Adrenal gland (tissue), 12 donors: ENCODE measurements around the gene TNFRSF11A. TPM values are rescaled to one million over a fixed set of nuclear protein-coding genes. Genes with fewer than 3 reads are reported as not detected.

ENCODE experiments used
- DNase-seq, 7 donors: peaks; one replicate each; pipeline ENCODE4 v3.0.0-alpha.2; 2019 to 2020
- H3K27ac ChIP-seq, 5 donors: fragments of 200-600 bp; sonication (generic) in 4 of 5; 1 replicate in 3 of 5; 2 replicates in 2 of 5; pipeline versions ENCODE4 v1.5.1 to v1.8.0; 2016 to 2020; ENCODE audit warnings: mild to moderate bottlenecking in 1 of 5
- H3K27me3 ChIP-seq: fragments of 200-600 bp; 2 replicates; pipeline ENCODE4 v1.8.0; 2021
- H3K36me3 ChIP-seq, 2 donors: fragments of 200-600 bp; replicated peaks in 1 of 2; 1 replicate in 1 of 2; 2 replicates in 1 of 2; pipeline versions ENCODE4 v1.5.1 to v1.8.0; 2018 to 2022
- H3K4me1 ChIP-seq, 2 donors: fragments of 200-600 bp; replicated peaks in 1 of 2; 1 replicate in 1 of 2; 2 replicates in 1 of 2; pipeline versions ENCODE4 v1.5.1 to v1.8.0; 2018 to 2021
- H3K4me3 ChIP-seq, 4 donors: fragments of 200-600 bp; sonication (generic) in 3 of 4; one replicate each; pipeline ENCODE4 v1.5.1; 2016 to 2018
- H3K9me3 ChIP-seq, 3 donors: fragments of 200-600 bp; sonication (generic) in 1 of 3; replicated peaks in 1 of 3; 1 replicate in 2 of 3; 2 replicates in 1 of 3; pipeline versions ENCODE4 v1.5.1 to v1.8.0; 2016 to 2021
- POLR2A ChIP-seq, 2 donors: fragments of 450-650 bp; IDR thresholded peaks; one replicate each; pipeline ENCODE4 v1.6.1; 2017; ENCODE audit warnings: antibody characterized with exemption in 2 of 2, mild to moderate bottlenecking in 2 of 2, moderate library complexity in 1 of 2
- WGBS, 4 donors: extraction: QIAGEN DNeasy Blood & Tissue Kit in 2 of 4; methylation state at CpG; one replicate each; pipeline versions ENCODE4 v1.1.5 to v1.1.7; 2013 to 2017; 5-methylcytosine and 5-hydroxymethylcytosine counted together
- intact Hi-C, 2 donors: fragments of 100-400 bp; cut with DNase I; formaldehyde crosslinking; loops; one replicate each; pipeline versions ENCODE4 v1.14.1 to v1.15.0; 2022 to 2023
- polyA plus RNA-seq, 3 donors: library from polyadenylated mRNA; stranded (reverse); fragments of 200-250 nt in 2 of 3; fragments of 350-450 nt in 1 of 3; fragmentation: Illumina TruSeq in 1 of 3; extraction: RNeasy Lipid Tissue Mini Kit (QIAGEN cat#74804) in 1 of 3; gene quantifications; one replicate each; pipeline ENCODE4 v1.2.3, GENCODE V29; 2013 to 2014
- total RNA-seq, 9 donors: library from RNA; depleted of rRNA in 4 of 9; stranded (reverse); fragments of >200 nt in 4 of 9; fragments of 120-200 nt in 1 of 9; fragmentation: NEBNext Ultra II Directional in 1 of 9; extraction: Animal tissue kit (Norgen Biotek cat#: 25700) in 1 of 9; gene quantifications; one replicate each; pipeline versions ENCODE4 v1.1.0 to v1.2.4, GENCODE V29; 2013 to 2023
- TF ChIP-seq, protein P1 (sequence below), 6 experiments: fragments of 450-650 bp in 4 of 6; fragments of 200-600 bp in 2 of 6; sonication (generic) in 1 of 6; IDR thresholded peaks; 1 replicate in 5 of 6; 2 replicates in 1 of 6; pipeline versions ENCODE4 v1.5.1 to v1.8.0; 2016 to 2021; ENCODE audit warnings: antibody characterized with exemption in 6 of 6, mild to moderate bottlenecking in 2 of 6, moderate library complexity in 1 of 6
- donor health status: healthy with polysubstance abuse.
- donor health status: Bipolar disorder and iron deficiency.
- donor health status: DM: yes; HTN: yes; CAD: no.
- donor health status: DM: no; HTN: no; CAD: no.
- donor health status: DM: no; HTN: no; CAD: no.
- donor health status: DM: yes; HTN: yes; CAD: no.

Gene TNFRSF11A
- total and polyA plus RNA-seq, 12 donors = 0.61 to 15.7 (median 4.2) TPM

DNA sequence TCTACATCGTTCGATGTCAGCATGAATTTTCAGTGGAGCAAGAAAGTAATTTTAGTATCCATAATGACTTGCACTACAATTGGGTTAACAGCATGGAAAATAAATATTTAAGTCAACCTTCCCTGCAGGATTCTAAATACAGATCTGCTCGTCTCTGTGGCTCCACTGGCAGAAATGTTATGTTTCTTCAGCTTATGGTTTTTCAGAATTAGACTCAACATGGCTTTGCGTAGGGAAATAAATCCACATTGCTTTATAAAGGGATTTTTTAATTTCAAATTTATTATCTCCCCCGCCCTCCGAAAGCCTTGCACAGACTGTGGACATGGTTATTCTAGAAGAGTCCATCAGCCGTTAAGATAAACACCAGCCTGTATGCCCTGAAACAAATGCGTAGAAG, 18.2 kb downstream of the TNFRSF11A start:
- Histone ChIP-seq H3K27ac (no peak overlapping the region), H3K9me3 (no peaks in the 10 kb centered on the region), H3K36me3 (no peaks in the 10 kb centered on the region), H3K4me3 (no peak overlapping the region), H3K4me1 (no peaks in the 10 kb centered on the region), H3K27me3 (no peaks in the 10 kb centered on the region)
- TF ChIP-seq POLR2A (IDR thresholded peaks at IDR 0.05) = no peak
- TF ChIP-seq, protein P1, sequence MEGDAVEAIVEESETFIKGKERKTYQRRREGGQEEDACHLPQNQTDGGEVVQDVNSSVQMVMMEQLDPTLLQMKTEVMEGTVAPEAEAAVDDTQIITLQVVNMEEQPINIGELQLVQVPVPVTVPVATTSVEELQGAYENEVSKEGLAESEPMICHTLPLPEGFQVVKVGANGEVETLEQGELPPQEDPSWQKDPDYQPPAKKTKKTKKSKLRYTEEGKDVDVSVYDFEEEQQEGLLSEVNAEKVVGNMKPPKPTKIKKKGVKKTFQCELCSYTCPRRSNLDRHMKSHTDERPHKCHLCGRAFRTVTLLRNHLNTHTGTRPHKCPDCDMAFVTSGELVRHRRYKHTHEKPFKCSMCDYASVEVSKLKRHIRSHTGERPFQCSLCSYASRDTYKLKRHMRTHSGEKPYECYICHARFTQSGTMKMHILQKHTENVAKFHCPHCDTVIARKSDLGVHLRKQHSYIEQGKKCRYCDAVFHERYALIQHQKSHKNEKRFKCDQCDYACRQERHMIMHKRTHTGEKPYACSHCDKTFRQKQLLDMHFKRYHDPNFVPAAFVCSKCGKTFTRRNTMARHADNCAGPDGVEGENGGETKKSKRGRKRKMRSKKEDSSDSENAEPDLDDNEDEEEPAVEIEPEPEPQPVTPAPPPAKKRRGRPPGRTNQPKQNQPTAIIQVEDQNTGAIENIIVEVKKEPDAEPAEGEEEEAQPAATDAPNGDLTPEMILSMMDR (IDR thresholded peaks at IDR 0.05) = no peak
- intact Hi-C loops = no loop called here
- WGBS, 4 donors = 91 to 94% (median 93%) methylated on average over 8 of the region's 8 CpGs
- no peak for DNase-seq

DNA sequence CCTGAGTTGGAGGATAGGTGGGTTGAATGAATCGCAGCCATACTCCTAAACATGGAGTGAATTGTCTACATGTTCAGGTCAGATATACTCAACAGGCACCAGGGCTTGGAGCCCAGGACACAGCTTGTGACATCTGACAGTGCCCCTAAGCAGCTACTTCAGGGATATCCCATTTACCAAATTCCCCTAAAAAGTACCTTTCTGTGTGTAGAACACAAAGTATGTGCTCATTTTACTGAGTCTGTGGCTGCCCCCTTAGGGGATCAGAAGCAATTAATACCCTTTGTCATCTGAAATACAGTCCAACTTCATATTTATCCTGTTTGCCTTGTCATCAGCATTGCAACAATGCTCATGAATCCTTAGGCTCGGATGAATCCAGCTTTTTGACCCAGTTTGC, 20.8 kb downstream of the TNFRSF11A start:
- H3K4me3 ChIP-seq = no peak overlapping the region
- H3K9me3 ChIP-seq = no peaks in the 10 kb centered on the region
- H3K27ac ChIP-seq = no peak overlapping the region
- intact Hi-C loops = no loop called here
- DNase-seq = no peak
- H3K27me3 ChIP-seq = no peaks in the 10 kb centered on the region
- H3K36me3 ChIP-seq = no peaks in the 10 kb centered on the region
- TF ChIP-seq, protein P1 (IDR thresholded peaks at IDR 0.05) = no peak
- no peak for TF ChIP-seq POLR2A (IDR thresholded peaks at IDR 0.05)
- no peaks in the 10 kb centered on the region for H3K4me1 ChIP-seq
- WGBS, 4 donors = 54 to 92% (median 77%) methylated on average over 2 of the region's 2 CpGs

DNA sequence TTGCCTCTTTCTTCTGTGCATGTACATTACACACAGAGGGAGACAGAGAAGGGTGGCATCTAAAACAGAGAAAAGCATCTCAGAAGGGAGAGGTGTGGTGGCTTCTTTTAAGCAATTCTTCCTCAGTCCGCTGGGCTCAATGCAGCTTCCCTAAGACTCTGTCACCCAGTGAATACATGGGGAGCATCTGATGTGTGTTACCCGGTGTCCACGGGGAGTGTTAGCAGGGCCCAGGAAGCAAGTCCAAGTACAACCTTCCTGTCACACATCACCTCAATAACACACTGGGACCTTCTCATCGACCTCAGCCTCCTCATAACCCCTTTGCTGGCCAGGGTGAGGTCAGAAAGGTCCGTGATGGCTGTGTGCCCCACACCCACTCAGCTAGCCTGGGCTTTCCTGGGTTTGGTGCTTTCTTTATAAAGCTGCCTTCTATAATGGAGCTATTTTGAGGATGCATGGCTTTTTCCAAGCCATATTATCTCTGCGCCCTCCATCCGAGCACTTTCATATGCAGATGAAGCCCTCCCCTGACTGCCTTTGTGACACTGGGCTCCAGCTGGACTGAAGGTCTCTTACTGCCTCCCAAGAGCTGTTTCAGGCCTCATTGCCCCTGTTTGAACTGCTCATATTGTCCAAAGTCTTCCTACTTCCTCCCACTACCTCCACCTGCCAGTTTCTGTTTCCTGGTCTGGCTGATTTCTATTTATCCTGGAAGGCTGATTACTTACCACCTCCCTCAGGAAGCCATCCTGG, 21.4 kb downstream of the TNFRSF11A start:
- no peaks in the 10 kb centered on the region for H3K9me3 ChIP-seq
- H3K4me1 ChIP-seq = no peaks in the 10 kb centered on the region
- no peak overlapping the region for H3K4me3 ChIP-seq
- no peak overlapping the region for H3K27ac ChIP-seq
- TF ChIP-seq, protein P1 (IDR thresholded peaks at IDR 0.05) = no peak
- TF ChIP-seq POLR2A (IDR thresholded peaks at IDR 0.05) = no peak
- no peak for DNase-seq
- WGBS, 4 donors = 71 to 88% (median 83%) methylated on average over 7 of the region's 7 CpGs
- no peaks in the 10 kb centered on the region for H3K27me3 ChIP-seq
- intact Hi-C loops = no loop called here
- H3K36me3 ChIP-seq = no peaks in the 10 kb centered on the region

DNA sequence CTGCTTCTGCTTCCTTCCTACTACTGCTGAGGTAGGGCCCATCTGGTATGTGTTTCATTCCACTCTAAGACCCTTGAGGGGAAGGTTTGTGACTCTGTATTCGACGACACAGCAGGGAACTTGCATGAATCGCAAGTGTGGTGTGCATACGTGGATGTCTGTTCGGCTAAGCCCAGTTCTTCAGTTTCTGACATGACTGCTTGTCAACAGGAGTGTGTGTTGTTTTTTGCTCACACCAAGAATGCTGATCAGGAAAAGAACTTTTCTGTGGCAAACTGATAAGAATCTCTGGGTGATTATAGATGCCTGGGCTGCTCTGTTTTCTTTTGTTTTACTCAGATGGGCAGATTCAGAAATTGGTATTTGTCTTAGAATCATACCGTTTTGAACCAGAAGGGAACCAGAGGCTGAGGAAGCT, 22.0 kb downstream of the TNFRSF11A start:
- no peaks in the 10 kb centered on the region for H3K4me1 ChIP-seq
- no peaks in the 10 kb centered on the region for H3K36me3 ChIP-seq
- no peaks in the 10 kb centered on the region for H3K27me3 ChIP-seq
- 70 to 74% (median 72%) methylated on average over 6 of the region's 6 CpGs for WGBS, 4 donors
- no peak for DNase-seq
- H3K4me3 ChIP-seq = no peak overlapping the region
- no peak overlapping the region for H3K27ac ChIP-seq
- intact Hi-C loops = no loop called here
- H3K9me3 ChIP-seq = no peaks in the 10 kb centered on the region
- TF ChIP-seq, protein P1 (IDR thresholded peaks at IDR 0.05) = no peak
- TF ChIP-seq POLR2A (IDR thresholded peaks at IDR 0.05) = no peak
